T-helper 2 cell treated with Interferon-gamma antibody and Interleukin-4, amounts not matched to agents 5 μg/mL and 100 μg/mL, for 36 hours (primary cell): ENCODE results near the gene TMEM63C.

Experiments used
- DNase-seq: peaks from one replicate; pipeline ENCODE4 v3.0.0; 2021; ENCODE audit warnings: low spot score
- H3K27ac Mint-ChIP-seq: one replicate; pipeline ENCODE4 v1.8.0; 2021; ENCODE audit warnings: mild to moderate bottlenecking, mixed read lengths
- H3K27me3 Mint-ChIP-seq: one replicate; pipeline ENCODE4 v1.8.0; 2021; ENCODE audit warnings: low read depth, mixed read lengths
- H3K36me3 Mint-ChIP-seq: one replicate; pipeline ENCODE4 v1.8.0; 2021; ENCODE audit warnings: low read depth, mixed read lengths
- H3K4me1 Mint-ChIP-seq: one replicate; pipeline ENCODE4 v1.8.0; 2021; ENCODE audit warnings: low read depth, mixed read lengths
- H3K4me3 Mint-ChIP-seq: one replicate; pipeline ENCODE4 v1.8.0; 2022; ENCODE audit warnings: mild to moderate bottlenecking, moderate library complexity, mixed read lengths
- H3K9me3 Mint-ChIP-seq: one replicate; pipeline ENCODE4 v1.8.0; 2021; ENCODE audit warnings: mixed read lengths

Gene TMEM63C

GRCh38 chr14:77199590-77199989 lies 18.0 kb downstream of the TMEM63C start:
- no peaks in the 10 kb centered on the region for H3K4me1 Mint-ChIP-seq
- H3K27ac Mint-ChIP-seq, result no peak overlapping the region
- H3K36me3 Mint-ChIP-seq, result no peaks in the 10 kb centered on the region
- no peaks in the 10 kb centered on the region for H3K27me3 Mint-ChIP-seq
- no peaks in the 10 kb centered on the region for H3K9me3 Mint-ChIP-seq
- DNase-seq, result no peak
- no peak overlapping the region for H3K4me3 Mint-ChIP-seq

- no peaks in the 10 kb centered on the region for H3K4me1 Mint-ChIP-seq
- H3K9me3 Mint-ChIP-seq, result no peaks in the 10 kb centered on the region
- H3K27me3 Mint-ChIP-seq, result no peaks in the 10 kb centered on the region
- no peaks in the 10 kb centered on the region for H3K36me3 Mint-ChIP-seq
- H3K27ac Mint-ChIP-seq, result no peak overlapping the region
- H3K4me3 Mint-ChIP-seq, result no peak overlapping the region
- DNase-seq, result no peak
Observed at GRCh38 chr14:77200406-77200985, 18.9 kb downstream of the TMEM63C start.

GRCh38 chr14:77201696-77202095 lies 20.1 kb downstream of the TMEM63C start:
- Mint-ChIP-seq H3K4me3 (no peak overlapping the region), H3K4me1 (no peaks in the 10 kb centered on the region), H3K9me3 (no peaks in the 10 kb centered on the region), H3K27ac (no peak overlapping the region), H3K36me3 (no peaks in the 10 kb centered on the region), H3K27me3 (no peaks in the 10 kb centered on the region)
- DNase-seq, result no peak

DNA sequence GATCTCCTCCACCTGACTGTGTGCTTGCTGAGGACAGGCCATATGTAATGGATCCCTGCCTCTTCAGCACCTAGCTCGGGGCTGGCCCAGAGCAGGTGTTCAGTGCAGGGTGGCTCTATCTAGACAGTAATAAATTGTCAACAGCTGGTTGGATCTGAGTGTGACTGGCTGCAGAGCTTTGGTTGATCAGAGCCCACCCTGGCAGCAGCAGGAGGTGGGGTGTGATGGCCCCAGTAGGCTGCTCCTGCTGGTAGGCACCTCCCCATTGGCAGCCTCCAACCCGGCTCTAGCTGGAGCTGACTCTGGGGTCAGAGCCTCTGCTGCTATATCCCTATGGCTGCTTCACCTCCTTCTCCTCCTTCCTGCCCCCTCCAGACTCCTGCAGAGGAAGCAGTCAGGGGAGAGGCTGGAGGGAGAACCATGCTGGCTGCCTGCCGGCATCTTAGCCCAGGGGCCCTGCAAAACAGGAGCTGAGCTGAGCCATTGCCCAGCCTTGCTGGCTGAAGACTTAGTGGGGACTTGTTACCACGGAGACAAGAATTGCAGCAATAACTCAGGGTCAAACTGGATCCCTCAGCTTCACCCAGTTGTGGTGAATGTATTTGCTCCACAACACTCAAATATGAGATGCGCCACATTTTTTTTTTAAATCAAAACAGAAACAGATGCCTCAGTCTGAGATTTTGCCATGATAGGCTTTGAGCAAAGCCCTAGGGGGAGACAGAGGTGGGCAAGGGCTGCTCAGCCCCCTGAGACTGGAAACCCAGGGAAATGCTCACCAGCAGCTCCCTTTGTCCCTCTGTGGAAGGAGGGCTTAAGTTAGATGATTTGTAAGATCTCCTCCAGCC lies 22.2 kb downstream of the TMEM63C start:
- H3K4me3 Mint-ChIP-seq, result no peak overlapping the region
- no peak for DNase-seq
- no peak overlapping the region for H3K27ac Mint-ChIP-seq
- no peaks in the 10 kb centered on the region for H3K9me3 Mint-ChIP-seq
- H3K4me1 Mint-ChIP-seq, result no peaks in the 10 kb centered on the region
- H3K27me3 Mint-ChIP-seq, result no peaks in the 10 kb centered on the region
- H3K36me3 Mint-ChIP-seq, result no peaks in the 10 kb centered on the region

DNA sequence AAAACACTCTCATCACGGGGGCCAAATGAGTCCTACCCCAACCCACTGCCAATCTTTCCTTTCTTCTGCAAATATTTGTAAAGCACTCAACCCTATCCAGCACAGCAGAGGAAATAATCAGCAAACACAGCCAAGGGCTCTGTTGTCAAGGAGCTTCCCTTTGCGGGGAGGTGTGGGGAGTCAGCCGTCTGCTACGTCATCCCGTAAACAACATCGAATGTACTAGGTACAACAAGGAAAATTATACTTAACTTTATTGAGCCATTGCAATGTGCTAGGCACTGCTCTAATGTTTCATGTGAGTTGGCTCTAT lies 22.8 kb downstream of the TMEM63C start:
- H3K27me3 Mint-ChIP-seq, result no peaks in the 10 kb centered on the region
- H3K27ac Mint-ChIP-seq, result no peak overlapping the region
- no peak overlapping the region for H3K4me3 Mint-ChIP-seq
- H3K4me1 Mint-ChIP-seq, result no peaks in the 10 kb centered on the region
- no peaks in the 10 kb centered on the region for H3K36me3 Mint-ChIP-seq
- H3K9me3 Mint-ChIP-seq, result no peaks in the 10 kb centered on the region
- no peak for DNase-seq

DNA sequence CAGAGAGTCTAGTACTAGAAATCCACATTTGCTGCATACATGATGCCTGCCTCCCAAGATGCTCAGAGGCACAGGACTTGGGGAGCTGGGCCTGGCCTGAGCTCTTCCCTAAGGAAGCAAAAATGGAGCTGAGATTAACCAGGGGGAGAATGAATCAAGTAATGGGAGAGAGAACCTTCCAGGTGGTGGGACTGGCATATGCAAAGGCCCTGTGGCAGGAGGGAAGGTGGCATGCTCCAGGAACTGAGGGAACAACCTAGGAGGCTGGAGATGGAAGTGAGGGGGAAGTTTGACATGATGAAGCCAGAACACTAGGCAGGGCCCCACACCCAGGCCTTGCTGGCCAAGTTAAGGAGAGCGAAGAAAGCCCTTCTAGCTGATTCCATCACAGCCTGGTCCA lies 23.3 kb downstream of the TMEM63C start:
- Mint-ChIP-seq H3K9me3 (no peaks in the 10 kb centered on the region), H3K4me1 (no peaks in the 10 kb centered on the region), H3K27me3 (no peaks in the 10 kb centered on the region), H3K36me3 (no peaks in the 10 kb centered on the region), H3K27ac (no peak overlapping the region), H3K4me3 (no peak overlapping the region)
- no peak for DNase-seq

- H3K4me1 Mint-ChIP-seq, result no peaks in the 10 kb centered on the region
- no peaks in the 10 kb centered on the region for H3K27me3 Mint-ChIP-seq
- no peak for DNase-seq
- no peaks in the 10 kb centered on the region for H3K9me3 Mint-ChIP-seq
- no peak overlapping the region for H3K4me3 Mint-ChIP-seq
- no peaks in the 10 kb centered on the region for H3K36me3 Mint-ChIP-seq
- no peak overlapping the region for H3K27ac Mint-ChIP-seq
Observed at GRCh38 chr14:77205566-77205965, 24.0 kb downstream of the TMEM63C start.

GRCh38 chr14:77206261-77206824 lies 24.7 kb downstream of the TMEM63C start:
- Mint-ChIP-seq H3K9me3 (no peaks in the 10 kb centered on the region), H3K27me3 (no peaks in the 10 kb centered on the region), H3K4me1 (no peaks in the 10 kb centered on the region), H3K36me3 (no peaks in the 10 kb centered on the region), H3K27ac (no peak overlapping the region), H3K4me3 (no peak overlapping the region)
- DNase-seq, result no peak

- Mint-ChIP-seq H3K27me3 (no peaks in the 10 kb centered on the region), H3K27ac (no peak overlapping the region), H3K9me3 (no peaks in the 10 kb centered on the region), H3K4me3 (no peak overlapping the region), H3K4me1 (no peaks in the 10 kb centered on the region), H3K36me3 (no peaks in the 10 kb centered on the region)
- DNase-seq, result no peak
Observed at GRCh38 chr14:77206877-77207389, 25.3 kb downstream of the TMEM63C start.

GRCh38 chr14:77208291-77208978 lies 26.8 kb downstream of the TMEM63C start:
- peak; percentile 35 for DNase-seq
- H3K27ac Mint-ChIP-seq, result no peak overlapping the region

GRCh38 chr14:77208979-77209318 lies 27.4 kb downstream of the TMEM63C start:
- no peaks in the 10 kb centered on the region for H3K36me3 Mint-ChIP-seq
- H3K27me3 Mint-ChIP-seq, result no peaks in the 10 kb centered on the region
- H3K4me1 Mint-ChIP-seq, result no peaks in the 10 kb centered on the region
- H3K9me3 Mint-ChIP-seq, result no peaks in the 10 kb centered on the region
- no peak for DNase-seq
- no peak overlapping the region for H3K27ac Mint-ChIP-seq
- H3K4me3 Mint-ChIP-seq, result no peak overlapping the region

More at GRCh38 chr14:77208291-77208978, 26.8 kb downstream of the TMEM63C start:
- H3K4me3 Mint-ChIP-seq, result no peak overlapping the region
- H3K36me3 Mint-ChIP-seq, result no peaks in the 10 kb centered on the region
- H3K27me3 Mint-ChIP-seq, result no peaks in the 10 kb centered on the region
- H3K9me3 Mint-ChIP-seq, result no peaks in the 10 kb centered on the region
- H3K4me1 Mint-ChIP-seq, result no peaks in the 10 kb centered on the region

- Mint-ChIP-seq H3K36me3 (no peaks in the 10 kb centered on the region), H3K27ac (no peak overlapping the region), H3K4me1 (no peaks in the 10 kb centered on the region), H3K4me3 (no peak overlapping the region), H3K9me3 (no peaks in the 10 kb centered on the region), H3K27me3 (peaks cover 7% of the 10 kb centered on the region)
- no peak for DNase-seq
Observed at GRCh38 chr14:77212097-77212870, 30.7 kb downstream of the TMEM63C start.

DNA sequence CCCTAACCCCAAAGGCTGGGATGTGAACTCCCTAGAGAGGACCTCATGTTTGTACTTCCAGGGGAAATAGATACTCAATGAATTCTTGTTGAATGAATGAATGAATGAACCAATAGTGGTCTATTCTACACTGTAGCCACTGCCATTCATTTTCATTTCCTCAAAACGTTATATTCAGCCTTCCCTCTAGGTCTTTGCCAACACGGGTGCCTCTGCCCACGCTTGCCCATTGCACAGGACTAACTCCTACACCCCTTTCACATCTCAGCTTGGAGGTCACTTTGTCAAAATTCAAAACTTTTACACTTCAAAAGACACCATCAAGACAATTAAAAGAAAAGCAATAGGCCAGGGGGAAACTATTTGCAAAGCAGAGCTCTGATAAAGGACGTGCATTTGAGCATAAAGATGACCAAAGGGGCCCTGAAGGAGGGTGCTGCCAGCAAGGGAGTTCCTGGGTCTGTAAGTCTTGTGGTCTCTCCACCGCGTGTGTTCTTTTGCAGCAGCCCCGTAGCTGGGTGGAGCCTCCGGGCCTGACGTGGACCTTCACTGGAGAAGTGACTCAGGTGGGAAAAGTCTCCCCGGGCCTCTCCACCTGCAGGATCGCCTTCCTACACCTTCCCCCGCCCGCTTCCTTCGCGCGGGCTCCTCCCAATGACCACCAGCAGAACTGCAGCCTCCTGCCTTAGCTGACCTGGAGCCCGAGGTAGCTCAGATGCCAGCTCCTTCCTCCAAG lies 31.5 kb downstream of the TMEM63C start:
- Mint-ChIP-seq H3K36me3 (no peaks in the 10 kb centered on the region), H3K9me3 (no peaks in the 10 kb centered on the region), H3K4me1 (no peaks in the 10 kb centered on the region), H3K27ac (no peak overlapping the region), H3K4me3 (no peak overlapping the region), H3K27me3 (peaks cover 7% of the 10 kb centered on the region)
- peak; percentile 13 for DNase-seq
